CD4-positive, alpha-beta memory T cell (primary cell): ENCODE results near the gene EFHC1. TPM values are rescaled to one million over a fixed set of nuclear protein-coding genes. Genes with fewer than 3 reads are reported as not detected.

Source experiments
- CTCF ChIA-PET: fragments of 350-600 bp; sonication (Branson Sonifier 250); formaldehyde crosslinking; loops from one replicate; lab custom pipeline; 2021; ENCODE audit warnings: inconsistent platforms; ENCODE audit not compliant: partially characterized antibody; lab: Charles Lee
- POLR2A ChIA-PET: fragments of 350-600 bp; sonication (Branson Sonifier 250); formaldehyde crosslinking; loops from one replicate; lab custom pipeline; 2021; ENCODE audit not compliant: partially characterized antibody; lab: Charles Lee
- DNase-seq, 5 donors: peaks; one replicate each; pipeline versions ENCODE4 v3.0.0 to v3.0.0-alpha.2; 2020 to 2022; ENCODE audit warnings: mixed read lengths in 1 of 5
- H3K27ac ChIP-seq: one replicate; pipeline ENCODE4 v1.7.0; 2013; ENCODE audit warnings: low read depth, low read length
- H3K27me3 ChIP-seq: 2 replicates; pipeline ENCODE4 v1.7.0; 2013; ENCODE audit warnings: mild to moderate bottlenecking, low read length, moderate library complexity; ENCODE audit not compliant: insufficient read depth
- H3K36me3 ChIP-seq: 2 replicates; pipeline ENCODE4 v1.7.0; 2013; ENCODE audit warnings: mild to moderate bottlenecking, low read length, moderate library complexity; ENCODE audit not compliant: insufficient read depth
- H3K4me1 ChIP-seq: 2 replicates; pipeline ENCODE4 v1.7.0; 2013; ENCODE audit warnings: mild to moderate bottlenecking, low read length, moderate library complexity; ENCODE audit not compliant: insufficient read depth
- H3K4me3 ChIP-seq, 2 donors: one replicate each; pipeline ENCODE4 v1.7.0; 2013; ENCODE audit warnings: low read length in 2 of 2, mild to moderate bottlenecking in 1 of 2
- H3K9me3 ChIP-seq, 2 donors: one replicate each; pipeline ENCODE4 v1.7.0; 2013; ENCODE audit warnings: low read length in 2 of 2, control low read depth in 1 of 2; ENCODE audit not compliant: control insufficient read depth in 1 of 2
- H3K27ac Mint-ChIP-seq, 7 donors: one replicate each; pipeline ENCODE4 v1.8.0; 2020 to 2021; ENCODE audit warnings: mixed read lengths in 7 of 7, mild to moderate bottlenecking in 6 of 7, inconsistent platforms in 3 of 7, moderate library complexity in 3 of 7
- H3K27me3 Mint-ChIP-seq, 2 donors: one replicate each; pipeline ENCODE4 v1.8.0; 2020 to 2021; ENCODE audit warnings: mixed read lengths in 2 of 2
- H3K36me3 Mint-ChIP-seq, 2 donors: one replicate each; pipeline ENCODE4 v1.8.0; 2020 to 2021; ENCODE audit warnings: mixed read lengths in 2 of 2, inconsistent platforms in 1 of 2, mild to moderate bottlenecking in 1 of 2
- H3K4me1 Mint-ChIP-seq, 4 donors: one replicate each; pipeline ENCODE4 v1.8.0; 2020 to 2021; ENCODE audit warnings: mixed read lengths in 4 of 4, mild to moderate bottlenecking in 1 of 4
- H3K4me3 Mint-ChIP-seq, 8 donors: one replicate each; pipeline ENCODE4 v1.8.0; 2020 to 2021; ENCODE audit warnings: mixed read lengths in 8 of 8, mild to moderate bottlenecking in 7 of 8, moderate library complexity in 6 of 8, inconsistent platforms in 3 of 8
- H3K9me3 Mint-ChIP-seq, 8 donors: one replicate each; pipeline ENCODE4 v1.8.0; 2020 to 2021; ENCODE audit warnings: mixed read lengths in 8 of 8, mild to moderate bottlenecking in 5 of 8, inconsistent platforms in 3 of 8, moderate library complexity in 1 of 8
- intact Hi-C: fragments of 100-400 bp; cut with micrococcal nuclease; formaldehyde crosslinking; loops from one replicate; pipeline ENCODE4 v1.15.1; 2023
- polyA plus RNA-seq, 2 donors: library from polyadenylated mRNA; unstranded; fragments of 300-500 nt; fragmentation: Illumina TruSeq; gene quantifications; one replicate each; pipeline ENCODE4 v1.2.3, GENCODE V29; 2021
- total RNA-seq, 2 experiments: library from RNA; stranded (reverse); gene quantifications; one replicate each; pipeline ENCODE4 v1.2.3, GENCODE V29; 2021

The EFHC1 gene
- total and polyA plus RNA-seq, 4 experiments from 2014 or later, result 1.5 to 10.4 (median 4.1) TPM

DNA sequence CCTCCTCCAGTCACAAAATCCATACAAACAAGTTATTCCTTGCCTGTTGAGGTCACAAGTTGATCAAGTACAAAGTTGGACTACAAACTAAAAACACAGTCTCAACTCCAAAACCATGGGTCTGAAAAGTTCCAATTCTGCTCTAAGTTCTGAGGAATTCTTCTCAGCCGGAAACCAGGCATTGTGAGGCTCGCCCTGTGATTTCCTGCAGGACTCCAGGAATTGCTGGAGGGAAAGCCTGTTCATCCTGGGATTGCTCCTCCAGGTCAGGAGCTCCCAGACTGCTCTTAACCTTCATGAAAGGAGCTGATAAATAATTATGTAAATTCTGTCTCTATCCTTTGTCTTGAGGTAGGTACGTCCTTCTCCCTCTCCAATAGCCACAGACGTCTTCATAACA is 148.2 kb downstream of the EFHC1 start:
- Mint-ChIP-seq H3K27me3 (no peaks in the 10 kb centered on the region), H3K36me3 (peaks cover 3 to 19% of the 10 kb centered on the region in 2 donors), H3K4me1 (peaks cover 29 to 80% (median 57%) of the 10 kb centered on the region in 4 donors), H3K27ac (no peak overlapping the region), H3K4me3 (no peak overlapping the region), H3K9me3 (no peaks in the 10 kb centered on the region)
- Histone ChIP-seq H3K4me3 (no peak overlapping the region), H3K4me1 (peaks cover 19% of the 10 kb centered on the region), H3K27ac (no peak overlapping the region), H3K36me3 (no peaks in the 10 kb centered on the region), H3K27me3 (no peaks in the 10 kb centered on the region), H3K9me3 (no peaks in the 10 kb centered on the region)
- ChIA-PET POLR2A (no interaction called here), CTCF (no interaction called here)
- DNase-seq, result no peak
- intact Hi-C loops, result no loop called here

GRCh38 chr6:52570291-52570700 is 150.2 kb downstream of the EFHC1 start:
- Histone ChIP-seq H3K9me3 (no peaks in the 10 kb centered on the region), H3K36me3 (no peaks in the 10 kb centered on the region), H3K27me3 (no peaks in the 10 kb centered on the region), H3K4me3 (no peak overlapping the region), H3K27ac (no peak overlapping the region), H3K4me1 (peaks cover 39% of the 10 kb centered on the region)
- Mint-ChIP-seq H3K9me3 (no peaks in the 10 kb centered on the region), H3K4me3 (no peak overlapping the region), H3K27me3 (no peaks in the 10 kb centered on the region), H3K27ac (no peak overlapping the region), H3K4me1 (peaks cover 34 to 85% (median 63%) of the 10 kb centered on the region in 4 donors), H3K36me3 (peaks cover 10 to 19% of the 10 kb centered on the region in 2 donors)
- POLR2A ChIA-PET, result no interaction called here
- DNase-seq, result no peak
- intact Hi-C loops, result loop anchor here (10.0 kb wide), 1 partner anchor 425 kb away; the partner anchor contains the start of gene GSTA4
- CTCF ChIA-PET, result interaction anchor here (0.8 to 1.2 kb wide), 4 partner anchors 14 to 163 kb away, joined by 3 read pairs; no protein-coding TSS in a partner anchor

- Histone ChIP-seq H3K4me3 (no peak overlapping the region), H3K27me3 (no peaks in the 10 kb centered on the region), H3K4me1 (peaks cover 45% of the 10 kb centered on the region), H3K9me3 (no peaks in the 10 kb centered on the region), H3K27ac (no peak overlapping the region), H3K36me3 (no peaks in the 10 kb centered on the region)
- H3K36me3 Mint-ChIP-seq, result peaks cover 12 to 19% of the 10 kb centered on the region in 2 donors
- POLR2A ChIA-PET, result no interaction called here
- peaks cover 41 to 85% (median 66%) of the 10 kb centered on the region in 4 donors for H3K4me1 Mint-ChIP-seq
- H3K27ac Mint-ChIP-seq, result no peak overlapping the region
- CTCF ChIA-PET, result interaction anchor here (0.8 to 1.2 kb wide), 2 partner anchors 156 to 164 kb away, joined by 3 read pairs; no protein-coding TSS in a partner anchor
- H3K4me3 Mint-ChIP-seq, result no peak overlapping the region
- no peaks in the 10 kb centered on the region for H3K27me3 Mint-ChIP-seq
- intact Hi-C loops, result loop anchor here (10.0 kb wide), 1 partner anchor 424 kb away; the partner anchor contains the start of gene GSTA4
- DNase-seq, result no peak
- no peaks in the 10 kb centered on the region for H3K9me3 Mint-ChIP-seq
Observed at GRCh38 chr6:52571099-52571755, 151.1 kb downstream of the EFHC1 start.

- Mint-ChIP-seq H3K4me3 (no peak overlapping the region), H3K27ac (peak overlapping the region in 1 of 7 donors; percentile 78), H3K4me1 (peaks cover 34 to 79% (median 56%) of the 10 kb centered on the region in 4 donors), H3K36me3 (peaks cover 12 to 19% of the 10 kb centered on the region in 2 donors), H3K27me3 (no peaks in the 10 kb centered on the region), H3K9me3 (no peaks in the 10 kb centered on the region)
- no peaks in the 10 kb centered on the region for H3K36me3 ChIP-seq
- ChIA-PET POLR2A (no interaction called here), CTCF (no interaction called here)
- no peak overlapping the region for H3K4me3 ChIP-seq
- no peak for DNase-seq
- peaks cover 40% of the 10 kb centered on the region for H3K4me1 ChIP-seq
- H3K27ac ChIP-seq, result no peak overlapping the region
- intact Hi-C loops, result loop anchor here (10.0 kb wide), 1 partner anchor 422 kb away; the partner anchor contains the start of gene GSTA4
- H3K27me3 ChIP-seq, result no peaks in the 10 kb centered on the region
- H3K9me3 ChIP-seq, result no peaks in the 10 kb centered on the region
Observed at GRCh38 chr6:52572536-52572935, 152.4 kb downstream of the EFHC1 start.

- CTCF ChIA-PET, result no interaction called here
- Mint-ChIP-seq H3K27me3 (no peaks in the 10 kb centered on the region), H3K9me3 (no peaks in the 10 kb centered on the region), H3K27ac (peak overlapping the region in 6 of 7 donors; percentile 52 to 92 (median 82)), H3K36me3 (peaks cover 12 to 16% of the 10 kb centered on the region in 2 donors), H3K4me1 (peaks cover 35 to 79% (median 51%) of the 10 kb centered on the region in 4 donors), H3K4me3 (peak overlapping the region in 1 of 8 donors; percentile 38)
- no peak for DNase-seq
- H3K27ac ChIP-seq, result no peak overlapping the region
- no peaks in the 10 kb centered on the region for H3K27me3 ChIP-seq
- peaks cover 46% of the 10 kb centered on the region for H3K4me1 ChIP-seq
- H3K36me3 ChIP-seq, result no peaks in the 10 kb centered on the region
- POLR2A ChIA-PET, result no interaction called here
- intact Hi-C loops, result loop anchor here (10.0 kb wide), 1 partner anchor 422 kb away; the partner anchor contains the start of gene GSTA4
- H3K9me3 ChIP-seq, result no peaks in the 10 kb centered on the region
- no peak overlapping the region for H3K4me3 ChIP-seq
Observed at GRCh38 chr6:52573295-52573694, 153.2 kb downstream of the EFHC1 start.

Other genes starting within 250 kb of the EFHC1 start
- gene IL17A, start 234.0 kb upstream of the EFHC1 start, total RNA-seq, result not detected
- gene IL17A, start 234.0 kb upstream of the EFHC1 start, polyA plus RNA-seq, result under 1 TPM; 0.13 to 0.16 TPM
- not detected for gene IL17F, start 175.8 kb upstream of the EFHC1 start, total RNA-seq
- not detected for gene IL17F, start 175.8 kb upstream of the EFHC1 start, polyA plus RNA-seq
- 10 to 100 TPM; 48.6 to 54.2 TPM for gene MCM3, start 135.6 kb upstream of the EFHC1 start, total RNA-seq
- 10 to 100 TPM; 46.2 to 58.1 TPM for gene MCM3, start 135.6 kb upstream of the EFHC1 start, polyA plus RNA-seq
- gene PAQR8, start 58.2 kb upstream of the EFHC1 start, total RNA-seq, result 10 to 100 TPM; 36.4 to 40.9 TPM
- 10 to 100 TPM; 14.5 to 30.3 TPM for gene PAQR8, start 58.2 kb upstream of the EFHC1 start, polyA plus RNA-seq
- gene TRAM2, start 156.7 kb downstream of the EFHC1 start, total RNA-seq, result 10 to 100 TPM; 10.7 to 11.3 TPM
- 1 to 10 TPM; 2.7 to 4.3 TPM for gene TRAM2, start 156.7 kb downstream of the EFHC1 start, polyA plus RNA-seq